Neuronal stem cell (in vitro differentiated cells): ENCODE data around the gene ADK.

Experiments
- DNase-seq: peaks from one replicate; pipeline ENCODE4 v3.0.0-alpha.2; 2013; ENCODE audit warnings: low spot score
- H2AFZ ChIP-seq: one replicate; pipeline ENCODE4 v1.6.1; 2013; ENCODE audit warnings: mild to moderate bottlenecking, low read length, inconsistent platforms
- H2AK5ac ChIP-seq: 2 replicates; pipeline ENCODE4 v1.6.1; 2013; ENCODE audit warnings: low read depth, mild to moderate bottlenecking, inconsistent platforms, low read length, moderate library complexity, mixed read lengths
- H2BK120ac ChIP-seq: 2 replicates; pipeline ENCODE4 v1.6.1; 2013; ENCODE audit warnings: low read depth, mild to moderate bottlenecking, inconsistent platforms, low read length, moderate library complexity, mixed read lengths
- H2BK12ac ChIP-seq: one replicate; pipeline ENCODE4 v1.6.1; 2013; ENCODE audit warnings: low read length, inconsistent platforms
- H2BK15ac ChIP-seq: 2 replicates; pipeline ENCODE4 v1.6.1; 2013; ENCODE audit warnings: mild to moderate bottlenecking, low read length, inconsistent platforms, mixed read lengths
- H2BK5ac ChIP-seq: one replicate; pipeline ENCODE4 v1.6.1; 2013; ENCODE audit warnings: inconsistent platforms, mild to moderate bottlenecking, low read length, moderate library complexity
- H3K14ac ChIP-seq: one replicate; pipeline ENCODE4 v1.6.1; 2013; ENCODE audit warnings: low read length, inconsistent platforms
- H3K18ac ChIP-seq: 2 replicates; pipeline ENCODE4 v1.6.1; 2013; ENCODE audit warnings: low read length, inconsistent platforms
- H3K23ac ChIP-seq: 2 replicates; pipeline ENCODE4 v1.6.1; 2013; ENCODE audit warnings: low read depth, mild to moderate bottlenecking, mixed read lengths, low read length, inconsistent platforms; ENCODE audit not compliant: poor library complexity
- H3K27ac ChIP-seq: replicated peaks from 3 replicates; pipeline ENCODE4 v1.5.1; 2013; ENCODE audit warnings: low read length, inconsistent platforms
- H3K27me3 ChIP-seq, 3 experiments: 2 replicates each; pipeline ENCODE4 v1.6.1; 2013; ENCODE audit warnings: low read length in 3 of 3, mild to moderate bottlenecking in 2 of 3, inconsistent platforms in 1 of 3, low read depth in 1 of 3, mixed read lengths in 1 of 3, moderate library complexity in 1 of 3; ENCODE audit not compliant: control insufficient read depth in 3 of 3, insufficient read depth in 3 of 3
- H3K36me3 ChIP-seq, 2 donors: replicated peaks in 1 of 2; 2 replicates each; pipeline ENCODE4 v1.6.1; 2013; ENCODE audit warnings: low read length in 2 of 2; ENCODE audit not compliant: control insufficient read depth in 2 of 2, insufficient read depth in 2 of 2
- H3K4ac ChIP-seq: 2 replicates; pipeline ENCODE4 v1.6.1; 2013; ENCODE audit warnings: inconsistent platforms, mild to moderate bottlenecking, low read length, moderate library complexity
- H3K4me1 ChIP-seq, 2 donors: 1 replicate in 1 of 2; 2 replicates in 1 of 2; pipeline ENCODE4 v1.6.1; 2013; ENCODE audit warnings: low read length in 2 of 2, low read depth in 1 of 2; ENCODE audit not compliant: control insufficient read depth in 2 of 2, insufficient read depth in 1 of 2
- H3K4me2 ChIP-seq: one replicate; pipeline ENCODE4 v1.6.1; 2013; ENCODE audit warnings: mild to moderate bottlenecking, low read length, inconsistent platforms; ENCODE audit not compliant: insufficient read depth, poor library complexity, severe bottlenecking
- H3K4me3 ChIP-seq, 2 donors: 2 replicates each; pipeline ENCODE4 v1.5.1; 2013; ENCODE audit warnings: low read length in 2 of 2, mild to moderate bottlenecking in 2 of 2, inconsistent platforms in 1 of 2, moderate library complexity in 1 of 2
- H3K79me1 ChIP-seq: one replicate; pipeline ENCODE4 v1.6.1; 2013; ENCODE audit warnings: low read depth, mild to moderate bottlenecking, inconsistent platforms, low read length, moderate library complexity
- H3K9ac ChIP-seq: one replicate; pipeline ENCODE4 v1.6.1; 2013; ENCODE audit warnings: mild to moderate bottlenecking, low read depth, low read length, inconsistent platforms; ENCODE audit not compliant: poor library complexity
- H3K9me3 ChIP-seq, 2 donors: replicated peaks in 1 of 2; 2 replicates each; pipeline versions ENCODE3 to v1.6.1; 2013; ENCODE audit warnings: low read length in 2 of 2, mild to moderate bottlenecking in 2 of 2, inconsistent platforms in 1 of 2, low read depth in 1 of 2, mixed read lengths in 1 of 2, moderate library complexity in 1 of 2; ENCODE audit not compliant: control insufficient read depth in 2 of 2, insufficient read depth in 1 of 2
- H4K8ac ChIP-seq: one replicate; pipeline ENCODE4 v1.6.1; 2013; ENCODE audit warnings: low read depth, mild to moderate bottlenecking, inconsistent platforms, low read length, moderate library complexity
- H4K91ac ChIP-seq: one replicate; pipeline ENCODE4 v1.6.1; 2013; ENCODE audit warnings: low read length, low read depth, mild to moderate bottlenecking, inconsistent platforms; ENCODE audit not compliant: poor library complexity
- WGBS, 2 donors: extraction: QIAGEN DNeasy Blood & Tissue Kit; methylation state at CpG; one replicate each; pipeline ENCODE4 v1.1.7; 2013; ENCODE audit warnings: missing lambda C conversion rate in 2 of 2, mixed read lengths in 1 of 2; ENCODE audit not compliant: insufficient read length in 2 of 2, insufficient replicate concordance in 1 of 2; ENCODE audit errors: extremely low coverage in 2 of 2; 5-methylcytosine and 5-hydroxymethylcytosine counted together

Gene ADK

GRCh38 chr10:74669210-74669609 is 518.2 kb downstream of the ADK start:
- Histone ChIP-seq H3K27me3 (no peaks in the 10 kb centered on the region), H3K79me1 (no peaks in the 10 kb centered on the region), H2BK120ac (no peak overlapping the region), H3K27ac (no peak overlapping the region), H2AFZ (no peak overlapping the region), H3K23ac (no peak overlapping the region), H2BK5ac (no peak overlapping the region), H3K18ac (no peak overlapping the region), H2BK15ac (no peak overlapping the region), H2AK5ac (no peak overlapping the region), H3K4ac (no peak overlapping the region), H3K9me3 (peaks cover 3 to 6% of the 10 kb centered on the region in 2 donors), H3K4me3 (no peak overlapping the region), H3K4me1 (peaks cover 0 to 3% of the 10 kb centered on the region in 2 donors), H3K14ac (no peak overlapping the region), H3K9ac (no peak overlapping the region), H3K36me3 (peaks cover 4 to 6% of the 10 kb centered on the region in 2 donors), H4K91ac (no peak overlapping the region), H4K8ac (no peak overlapping the region), H2BK12ac (no peak overlapping the region), H3K4me2 (no peak overlapping the region)
- DNase-seq = no peak
- no CpG with 5 or more reads among the region's 3 CpGs for WGBS, 2 donors

- Histone ChIP-seq H3K9me3 (peaks cover 3 to 6% of the 10 kb centered on the region in 2 donors), H2AK5ac (no peak overlapping the region), H3K4me3 (no peak overlapping the region), H2BK5ac (no peak overlapping the region), H3K4ac (no peak overlapping the region), H3K9ac (no peak overlapping the region), H2BK120ac (no peak overlapping the region), H2BK15ac (no peak overlapping the region), H2AFZ (no peak overlapping the region), H4K91ac (no peak overlapping the region), H2BK12ac (no peak overlapping the region), H3K14ac (no peak overlapping the region), H3K79me1 (no peaks in the 10 kb centered on the region), H3K18ac (no peak overlapping the region), H3K23ac (no peak overlapping the region), H3K4me2 (no peak overlapping the region), H3K36me3 (peaks cover 4 to 6% of the 10 kb centered on the region in 2 donors), H3K27me3 (no peaks in the 10 kb centered on the region), H3K4me1 (peaks cover 3 to 10% of the 10 kb centered on the region in 2 donors), H3K27ac (no peak overlapping the region), H4K8ac (no peak overlapping the region)
- no peak for DNase-seq
- no CpG with 5 or more reads among the region's 3 CpGs for WGBS, 2 donors
Observed at GRCh38 chr10:74671716-74672115, 520.7 kb downstream of the ADK start.

DNA sequence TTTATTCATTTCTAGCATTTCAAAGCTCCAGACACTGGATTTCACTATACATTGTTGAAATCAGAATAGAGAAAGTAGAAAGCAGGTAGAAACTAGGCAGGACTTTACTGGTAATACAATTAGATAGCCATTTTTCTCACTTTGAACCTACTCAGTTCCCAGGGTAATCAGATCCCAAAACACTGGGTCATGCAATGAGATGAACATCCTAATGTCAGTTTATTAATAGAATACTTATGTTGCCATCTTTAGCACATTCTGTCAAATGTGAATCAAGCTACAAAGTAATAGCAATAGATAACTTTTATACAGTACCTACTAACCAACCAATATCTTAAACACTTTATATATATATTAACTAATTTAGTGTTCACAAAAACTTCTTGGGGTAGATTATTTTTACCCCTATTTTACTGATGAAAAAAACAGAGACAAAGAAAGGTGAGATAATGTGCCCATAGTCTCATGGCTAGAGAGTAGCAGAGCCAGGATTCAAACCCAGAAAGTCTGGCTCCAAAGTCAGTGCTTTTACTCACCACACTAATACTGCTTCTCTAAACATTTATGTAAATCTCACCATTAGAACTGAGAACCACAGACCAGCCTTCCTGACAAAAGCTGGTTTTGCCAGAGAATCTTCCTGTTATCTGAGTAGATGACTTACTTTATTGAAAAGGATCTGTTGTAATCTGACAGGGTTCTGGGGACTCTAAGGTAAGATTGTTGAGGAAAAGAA is 521.6 kb downstream of the ADK start:
- no peaks in the 10 kb centered on the region for H3K27me3 ChIP-seq
- H4K91ac ChIP-seq = no peak overlapping the region
- H2BK12ac ChIP-seq = no peak overlapping the region
- no peak overlapping the region for H3K27ac ChIP-seq
- no peak overlapping the region for H2AK5ac ChIP-seq
- no peak overlapping the region for H3K4ac ChIP-seq
- H3K14ac ChIP-seq = no peak overlapping the region
- no peak overlapping the region for H3K18ac ChIP-seq
- no peak overlapping the region for H3K4me3 ChIP-seq
- H3K9me3 ChIP-seq = peaks cover 3 to 6% of the 10 kb centered on the region in 2 donors
- no peak overlapping the region for H3K23ac ChIP-seq
- H2AFZ ChIP-seq = no peak overlapping the region
- no peak overlapping the region for H3K4me2 ChIP-seq
- no peak overlapping the region for H2BK15ac ChIP-seq
- H2BK120ac ChIP-seq = no peak overlapping the region
- H4K8ac ChIP-seq = no peak overlapping the region
- DNase-seq = no peak
- H2BK5ac ChIP-seq = no peak overlapping the region
- peaks cover 3 to 10% of the 10 kb centered on the region in 2 donors for H3K4me1 ChIP-seq
- peaks cover 4 to 8% of the 10 kb centered on the region in 2 donors for H3K36me3 ChIP-seq
- H3K9ac ChIP-seq = no peak overlapping the region
- no peaks in the 10 kb centered on the region for H3K79me1 ChIP-seq

- Histone ChIP-seq H3K9me3 (peaks cover 3 to 6% of the 10 kb centered on the region in 2 donors), H2BK12ac (no peak overlapping the region), H2AK5ac (no peak overlapping the region), H4K8ac (no peak overlapping the region), H2AFZ (no peak overlapping the region), H3K27me3 (no peaks in the 10 kb centered on the region), H3K79me1 (no peaks in the 10 kb centered on the region), H2BK15ac (no peak overlapping the region), H3K4me3 (no peak overlapping the region), H3K9ac (no peak overlapping the region), H2BK120ac (no peak overlapping the region), H3K4me1 (peaks cover 1 to 10% of the 10 kb centered on the region in 2 donors), H4K91ac (no peak overlapping the region), H3K14ac (no peak overlapping the region), H3K4me2 (no peak overlapping the region), H3K23ac (no peak overlapping the region), H3K18ac (no peak overlapping the region), H3K4ac (no peak overlapping the region), H2BK5ac (no peak overlapping the region), H3K36me3 (peaks cover 4 to 8% of the 10 kb centered on the region in 2 donors), H3K27ac (no peak overlapping the region)
- no peak for DNase-seq
- WGBS, 2 donors = no CpG with 5 or more reads among the region's 1 CpG
Observed at GRCh38 chr10:74674927-74675326, 523.9 kb downstream of the ADK start.
